Renal pelvis (tissue), 3 donors: ENCODE measurements around the gene KIDINS220. TPM values are rescaled to one million over a fixed set of nuclear protein-coding genes. Genes with fewer than 3 reads are reported as not detected.

ENCODE experiments used
- polyA plus RNA-seq, 3 donors: library from polyadenylated mRNA; unstranded; fragments of 120-200 nt; gene quantifications; one replicate each; pipeline ENCODE4 v1.2.1, GENCODE V29; 2013; ENCODE audit not compliant: insufficient read length in 3 of 3

Gene KIDINS220
- polyA plus RNA-seq, 3 donors = 85.6 to 98.2 (median 85.9) TPM

Other genes starting within 250 kb of the KIDINS220 start
- 100 to 1,000 TPM; 284 to 311 (median 290) TPM for gene ID2, start 155.6 kb downstream of the KIDINS220 start, polyA plus RNA-seq
- 10 to 100 TPM; 53.0 to 71.6 (median 70.2) TPM for gene MBOAT2, start 166.1 kb upstream of the KIDINS220 start, polyA plus RNA-seq